Karpas-422 (cell line): ENCODE results near the gene ASXL1. TPM values are rescaled to one million over a fixed set of nuclear protein-coding genes. Genes with fewer than 3 reads are reported as not detected.
"Not testable (repeated sequence)": the region's sequence is repeated elsewhere in the genome, so short reads cannot be mapped to it uniquely, and the experiment has no call there.

Experiments used
- DNase-seq: peaks from one replicate; pipeline ENCODE4 v3.0.0-alpha.2; 2015
- H2AFZ ChIP-seq: fragments of 200-600 bp; sonication (generic); 2 replicates; pipeline ENCODE4 v1.6.1; 2014; ENCODE audit warnings: antibody characterized with exemption, low read length, mixed read lengths
- H3K27ac ChIP-seq: fragments of 200-600 bp; sonication (generic); 2 replicates; pipeline ENCODE4 v1.5.1; 2014; ENCODE audit warnings: mild to moderate bottlenecking, low read length, moderate library complexity
- H3K27me3 ChIP-seq: fragments of 200-600 bp; sonication (generic); 2 replicates; pipeline ENCODE4 v1.6.1; 2014; ENCODE audit warnings: low read length, mixed read lengths
- H3K36me3 ChIP-seq: fragments of 200-600 bp; sonication (generic); 2 replicates; pipeline ENCODE4 v1.6.1; 2014; ENCODE audit warnings: low read length, mixed read lengths; ENCODE audit not compliant: insufficient read depth
- H3K4me1 ChIP-seq: fragments of 200-600 bp; sonication (generic); 2 replicates; pipeline ENCODE4 v1.6.1; 2014; ENCODE audit warnings: mild to moderate bottlenecking, low read length, mixed read lengths
- H3K4me2 ChIP-seq: fragments of 200-600 bp; sonication (generic); 2 replicates; pipeline ENCODE4 v1.6.1; 2014; ENCODE audit warnings: low read length, low read depth, mild to moderate bottlenecking; ENCODE audit not compliant: poor library complexity, severe bottlenecking
- H3K4me3 ChIP-seq: fragments of 200-600 bp; sonication (generic); 2 replicates; pipeline ENCODE4 v1.5.1; 2014; ENCODE audit warnings: mild to moderate bottlenecking, antibody characterized with exemption, low read length, mixed read lengths
- H3K79me2 ChIP-seq: fragments of 200-600 bp; sonication (generic); 2 replicates; pipeline ENCODE4 v1.6.1; 2014; ENCODE audit warnings: mild to moderate bottlenecking, low read length, mixed read lengths
- H3K9ac ChIP-seq: fragments of 200-600 bp; sonication (generic); 2 replicates; pipeline ENCODE4 v1.6.0; 2014; ENCODE audit warnings: low read length
- H3K9me2 ChIP-seq: fragments of 200-600 bp; sonication (generic), shearing (Covaris generic); replicated peaks from 2 replicates; pipeline ENCODE4 v1.6.0; 2014; ENCODE audit warnings: mild to moderate bottlenecking, low read length, moderate library complexity; ENCODE audit not compliant: insufficient read depth
- H3K9me3 ChIP-seq: fragments of 300-700, 200-600 bp; sonication (generic); 2 replicates; pipeline ENCODE4 v1.6.1; 2014; ENCODE audit warnings: low read length, mixed read lengths
- H4K20me1 ChIP-seq: fragments of 200-600 bp; sonication (generic); 2 replicates; pipeline ENCODE4 v1.6.1; 2014; ENCODE audit warnings: mild to moderate bottlenecking, antibody characterized with exemption, low read length, low read depth; ENCODE audit not compliant: insufficient read depth
- total RNA-seq: library from RNA; depleted of rRNA; stranded (reverse); fragments of >200 nt; shearing (Covaris generic); gene quantifications from 2 replicates; pipeline ENCODE4 v1.2.3, GENCODE V29; 2014; ENCODE audit warnings: low replicate concordance

Gene ASXL1
- total RNA-seq, 1 experiment from 2014 or later = 39.9 TPM

- H3K4me1 ChIP-seq = peaks cover 20% of the 10 kb centered on the region
- H3K27ac ChIP-seq, H4K20me1 ChIP-seq, H3K27me3 ChIP-seq, H3K4me2 ChIP-seq, H3K9me3 ChIP-seq, H2AFZ ChIP-seq, H3K79me2 ChIP-seq, DNase-seq, H3K9me2 ChIP-seq, H3K4me3 ChIP-seq, H3K36me3 ChIP-seq, H3K9ac ChIP-seq: not testable (repeated sequence)
Observed at GRCh38 chr20:32341053-32341452, 17.1 kb upstream of the ASXL1 start.

GRCh38 chr20:32343439-32343838 lies 14.7 kb upstream of the ASXL1 start:
- peaks cover 12% of the 10 kb centered on the region for H3K4me1 ChIP-seq
- no peak overlapping the region for H3K9ac ChIP-seq
- H2AFZ ChIP-seq = no peak overlapping the region
- H3K4me3 ChIP-seq = no peak overlapping the region
- H3K27ac ChIP-seq = no peak overlapping the region
- DNase-seq = no peak
- H4K20me1 ChIP-seq = no peaks in the 10 kb centered on the region
- no peaks in the 10 kb centered on the region for H3K9me2 ChIP-seq
- no peaks in the 10 kb centered on the region for H3K9me3 ChIP-seq
- H3K36me3 ChIP-seq = no peaks in the 10 kb centered on the region
- no peaks in the 10 kb centered on the region for H3K79me2 ChIP-seq
- no peak overlapping the region for H3K4me2 ChIP-seq
- no peaks in the 10 kb centered on the region for H3K27me3 ChIP-seq

GRCh38 chr20:32344835-32345506 lies 13.2 kb upstream of the ASXL1 start:
- Histone ChIP-seq H3K4me2 (no peak overlapping the region), H4K20me1 (no peaks in the 10 kb centered on the region), H3K9me3 (no peaks in the 10 kb centered on the region), H3K27ac (peak overlapping the region; percentile 10; the same call in 1 of the 2 replicates), H3K36me3 (no peaks in the 10 kb centered on the region), H3K9ac (no peak overlapping the region), H3K27me3 (no peaks in the 10 kb centered on the region), H2AFZ (no peak overlapping the region), H3K79me2 (no peaks in the 10 kb centered on the region), H3K9me2 (no peaks in the 10 kb centered on the region), H3K4me1 (peaks cover 12% of the 10 kb centered on the region), H3K4me3 (no peak overlapping the region)
- no peak for DNase-seq

GRCh38 chr20:32348207-32348606 lies 9.9 kb upstream of the ASXL1 start:
- H3K4me2 ChIP-seq = no peak overlapping the region
- H3K27ac ChIP-seq = no peak overlapping the region
- peaks cover 18% of the 10 kb centered on the region for H3K4me1 ChIP-seq

GRCh38 chr20:32350421-32350820 lies 7.7 kb upstream of the ASXL1 start:
- Histone ChIP-seq H4K20me1 (no peaks in the 10 kb centered on the region), H3K9me3 (no peaks in the 10 kb centered on the region), H3K4me3 (no peak overlapping the region), H3K9ac (no peak overlapping the region), H3K36me3 (no peaks in the 10 kb centered on the region), H2AFZ (no peak overlapping the region), H3K4me1 (peaks cover 23% of the 10 kb centered on the region), H3K27me3 (no peaks in the 10 kb centered on the region), H3K27ac (peak overlapping the region; percentile 37; the same call in 1 of the 2 replicates), H3K79me2 (no peaks in the 10 kb centered on the region), H3K4me2 (no peak overlapping the region), H3K9me2 (no peaks in the 10 kb centered on the region)
- DNase-seq = no peak

More at GRCh38 chr20:32348207-32348606, 9.9 kb upstream of the ASXL1 start:
- Histone ChIP-seq H3K9me2 (no peaks in the 10 kb centered on the region), H2AFZ (no peak overlapping the region), H3K9me3 (no peaks in the 10 kb centered on the region), H3K4me3 (no peak overlapping the region), H3K27me3 (no peaks in the 10 kb centered on the region), H4K20me1 (no peaks in the 10 kb centered on the region), H3K36me3 (no peaks in the 10 kb centered on the region), H3K79me2 (no peaks in the 10 kb centered on the region), H3K9ac (no peak overlapping the region)
- no peak for DNase-seq

GRCh38 chr20:32352121-32352720 lies 5.9 kb upstream of the ASXL1 start:
- no peak for DNase-seq
- Histone ChIP-seq H3K4me1 (peaks cover 40% of the 10 kb centered on the region), H3K9me2 (no peaks in the 10 kb centered on the region)

GRCh38 chr20:32353848-32354496 lies 4.2 kb upstream of the ASXL1 start:
- peak overlapping the region; percentile 66; the same call in 1 of the 2 replicates for H3K9ac ChIP-seq
- H3K36me3 ChIP-seq = no peaks in the 10 kb centered on the region
- no peak for DNase-seq
- no peaks in the 10 kb centered on the region for H4K20me1 ChIP-seq
- no peaks in the 10 kb centered on the region for H3K9me3 ChIP-seq
- peaks cover 44% of the 10 kb centered on the region for H3K4me1 ChIP-seq
- H3K79me2 ChIP-seq = peaks cover 9% of the 10 kb centered on the region
- H3K4me2 ChIP-seq = peak overlapping the region; percentile 92
- H3K9me2 ChIP-seq = no peaks in the 10 kb centered on the region
- no peaks in the 10 kb centered on the region for H3K27me3 ChIP-seq
- peak overlapping the region; percentile 55; the same call in 1 of the 2 replicates for H3K4me3 ChIP-seq
- no peak overlapping the region for H2AFZ ChIP-seq
- H3K27ac ChIP-seq = peak overlapping the region; percentile 92

More at GRCh38 chr20:32352121-32352720, 5.9 kb upstream of the ASXL1 start:
- Histone ChIP-seq H3K9me3 (no peaks in the 10 kb centered on the region), H3K4me2 (no peak overlapping the region), H2AFZ (no peak overlapping the region), H3K4me3 (no peak overlapping the region), H3K27ac (no peak overlapping the region), H4K20me1 (no peaks in the 10 kb centered on the region), H3K9ac (no peak overlapping the region), H3K36me3 (no peaks in the 10 kb centered on the region), H3K27me3 (no peaks in the 10 kb centered on the region), H3K79me2 (peaks cover 3% of the 10 kb centered on the region; the same call in 1 of the 2 replicates)
